ENCODE measurements around the gene HCST. TPM values are rescaled to one million over a fixed set of nuclear protein-coding genes. Genes with fewer than 3 reads are reported as not detected.
"Not testable (repeated sequence)": the region's sequence is repeated elsewhere in the genome, so short reads cannot be mapped to it uniquely, and the experiment has no call there.

The HCST gene
- total RNA-seq, 4 donors from 2014 or later = 1.3 TPM; not detected in 3

DNA sequence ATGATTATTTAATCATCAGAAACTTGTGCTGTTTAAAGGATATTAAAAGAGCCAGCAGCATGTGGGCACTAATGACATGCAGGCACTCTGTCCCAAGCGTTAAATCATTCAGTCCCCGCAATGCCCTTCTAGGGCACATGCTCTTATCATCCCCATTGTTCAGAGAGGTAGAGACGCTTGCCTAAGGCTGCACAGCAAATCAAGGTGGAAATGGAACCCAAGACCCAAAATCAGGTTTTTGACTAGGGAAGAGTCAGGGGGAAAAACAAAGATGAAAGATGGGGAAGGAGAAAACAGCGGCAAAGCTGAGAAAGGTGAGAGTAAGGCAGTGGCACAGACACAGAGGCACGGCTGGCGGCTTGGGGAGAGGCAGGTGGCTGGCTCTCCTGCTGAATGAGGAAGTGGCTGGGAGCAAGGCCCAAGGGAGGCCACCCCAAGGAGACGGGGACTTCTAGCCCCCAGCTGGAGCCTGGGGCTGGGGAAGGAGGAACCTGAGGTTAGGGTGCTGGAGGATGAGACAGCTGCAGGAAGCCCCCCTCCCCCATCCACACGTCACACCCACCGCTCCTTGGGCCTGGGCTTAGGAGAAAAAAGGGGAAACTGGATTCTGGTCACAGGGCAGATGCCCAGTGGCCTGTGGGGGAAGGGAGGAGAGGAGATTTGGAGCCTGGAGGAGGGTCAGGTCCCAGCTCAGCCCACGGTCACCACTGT lies 6.8 kb downstream of the HCST start:
- Histone ChIP-seq H3K4me1 (peaks cover 0 to 19% (median 9%) of the 10 kb centered on the region in 3 donors), H3K4me3 (no peak overlapping the region), H3K36me3 (no peaks in the 10 kb centered on the region), H3K27ac (peak overlapping the region; percentile 41 to 80 (median 60)), H3K27me3 (no peaks in the 10 kb centered on the region), H3K9me3 (no peaks in the 10 kb centered on the region)
- 67 to 75% methylated on average over 9 of the region's 10 CpGs for WGBS, 2 donors
- intact Hi-C loops (cut with DNase I) = no loop called here
- peak; percentile 46 for DNase-seq
- peak in 1 of 4 donors; percentile 45 for TF ChIP-seq POLR2A (IDR thresholded peaks at IDR 0.05)
- TF ChIP-seq, protein P1, sequence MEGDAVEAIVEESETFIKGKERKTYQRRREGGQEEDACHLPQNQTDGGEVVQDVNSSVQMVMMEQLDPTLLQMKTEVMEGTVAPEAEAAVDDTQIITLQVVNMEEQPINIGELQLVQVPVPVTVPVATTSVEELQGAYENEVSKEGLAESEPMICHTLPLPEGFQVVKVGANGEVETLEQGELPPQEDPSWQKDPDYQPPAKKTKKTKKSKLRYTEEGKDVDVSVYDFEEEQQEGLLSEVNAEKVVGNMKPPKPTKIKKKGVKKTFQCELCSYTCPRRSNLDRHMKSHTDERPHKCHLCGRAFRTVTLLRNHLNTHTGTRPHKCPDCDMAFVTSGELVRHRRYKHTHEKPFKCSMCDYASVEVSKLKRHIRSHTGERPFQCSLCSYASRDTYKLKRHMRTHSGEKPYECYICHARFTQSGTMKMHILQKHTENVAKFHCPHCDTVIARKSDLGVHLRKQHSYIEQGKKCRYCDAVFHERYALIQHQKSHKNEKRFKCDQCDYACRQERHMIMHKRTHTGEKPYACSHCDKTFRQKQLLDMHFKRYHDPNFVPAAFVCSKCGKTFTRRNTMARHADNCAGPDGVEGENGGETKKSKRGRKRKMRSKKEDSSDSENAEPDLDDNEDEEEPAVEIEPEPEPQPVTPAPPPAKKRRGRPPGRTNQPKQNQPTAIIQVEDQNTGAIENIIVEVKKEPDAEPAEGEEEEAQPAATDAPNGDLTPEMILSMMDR (IDR thresholded peaks at IDR 0.05) = no peak

DNA sequence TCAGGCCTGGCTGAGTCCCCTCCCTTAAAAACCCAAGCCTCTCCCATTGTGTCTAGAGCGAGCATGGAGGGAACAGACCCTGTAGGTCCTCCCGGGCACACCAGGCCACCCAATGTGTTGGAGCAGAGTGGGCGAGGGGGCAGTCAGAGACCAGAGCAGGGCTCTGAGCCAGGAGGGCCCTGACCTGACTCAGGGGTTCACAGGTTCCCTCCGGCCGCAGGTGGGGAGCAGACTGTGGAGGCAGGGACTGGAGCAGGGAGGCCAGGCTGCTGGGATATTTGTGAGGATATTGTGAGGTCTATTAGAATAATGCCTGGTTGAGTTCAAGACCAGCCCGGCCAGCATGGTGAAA lies 7.3 kb downstream of the HCST start:
- Histone ChIP-seq H3K27ac (peak overlapping the region; percentile 41 to 80 (median 55)), H3K36me3 (no peaks in the 10 kb centered on the region), H3K4me1 (peaks cover 0 to 17% (median 9%) of the 10 kb centered on the region in 3 donors), H3K9me3 (no peaks in the 10 kb centered on the region), H3K27me3 (no peaks in the 10 kb centered on the region), H3K4me3 (no peak overlapping the region)
- 74 to 80% methylated on average over 3 to 4 of the region's 6 CpGs for WGBS, 2 donors
- intact Hi-C loops (cut with DNase I) = no loop called here
- TF ChIP-seq POLR2A (IDR thresholded peaks at IDR 0.05) = no peak
- TF ChIP-seq, protein P1 (IDR thresholded peaks at IDR 0.05) = no peak
- no peak for DNase-seq

DNA sequence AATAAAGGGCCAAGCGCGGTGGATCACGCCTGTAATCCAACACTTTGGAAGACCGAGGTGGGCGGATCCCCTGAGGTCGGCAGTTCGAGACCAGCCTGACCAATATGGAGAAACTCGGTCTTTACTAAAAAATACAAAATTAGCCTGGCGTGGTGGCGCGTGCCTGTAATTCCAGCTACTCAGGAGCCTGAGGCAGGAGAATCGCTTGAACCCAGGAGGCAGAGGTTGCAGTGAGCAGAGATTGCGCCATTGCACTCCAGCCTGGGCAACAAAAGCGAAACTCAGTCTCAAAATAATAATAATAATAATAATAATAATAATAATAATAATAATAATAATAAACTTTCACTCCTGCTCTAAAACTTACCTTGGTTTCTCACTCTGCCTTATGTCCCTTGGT lies 8.0 kb downstream of the HCST start:
- DNase-seq; H3K4me3 ChIP-seq; H3K9me3 ChIP-seq; H3K27me3 ChIP-seq; H3K36me3 ChIP-seq; intact Hi-C loops (cut with DNase I): not testable (repeated sequence)
- Histone ChIP-seq H3K27ac (peak overlapping the region in 1 of 4 donors; percentile 80), H3K4me1 (peaks cover 0 to 17% (median 9%) of the 10 kb centered on the region in 3 donors)
- WGBS, 2 donors = 88% methylated on average over 14 of the region's 14 CpGs

DNA sequence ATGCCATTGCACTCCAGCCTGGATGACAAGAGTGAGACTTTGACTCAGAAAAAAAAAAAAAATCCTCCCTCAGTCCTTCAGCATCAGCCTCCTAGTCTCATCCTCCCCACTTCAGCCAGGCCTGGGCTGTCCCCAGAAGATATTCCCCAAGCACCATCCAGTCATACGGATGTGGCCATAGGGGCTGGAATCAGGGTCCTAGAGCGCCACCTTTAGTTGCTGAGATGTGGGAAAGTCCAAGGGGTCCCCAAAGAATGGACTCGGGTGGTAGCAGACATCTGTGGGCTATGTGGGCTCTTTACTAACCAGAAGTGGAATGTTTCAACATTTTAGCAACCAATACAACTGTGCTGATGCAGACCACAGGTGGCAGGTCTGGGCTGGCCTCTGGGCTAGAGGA lies 8.8 kb downstream of the HCST start:
- no peak for TF ChIP-seq POLR2A (IDR thresholded peaks at IDR 0.05)
- TF ChIP-seq, protein P1 (IDR thresholded peaks at IDR 0.05) = no peak
- intact Hi-C loops (cut with DNase I) = no loop called here
- WGBS, 2 donors = 76 to 83% methylated on average over 1 to 3 of the region's 3 CpGs
- no peak overlapping the region for H3K4me3 ChIP-seq
- H3K9me3 ChIP-seq = no peaks in the 10 kb centered on the region
- no peaks in the 10 kb centered on the region for H3K36me3 ChIP-seq
- H3K27me3 ChIP-seq = no peaks in the 10 kb centered on the region
- peak overlapping the region in 1 of 4 donors; percentile 28 for H3K27ac ChIP-seq
- peaks cover 0 to 15% (median 9%) of the 10 kb centered on the region in 3 donors for H3K4me1 ChIP-seq
- DNase-seq = no peak

DNA sequence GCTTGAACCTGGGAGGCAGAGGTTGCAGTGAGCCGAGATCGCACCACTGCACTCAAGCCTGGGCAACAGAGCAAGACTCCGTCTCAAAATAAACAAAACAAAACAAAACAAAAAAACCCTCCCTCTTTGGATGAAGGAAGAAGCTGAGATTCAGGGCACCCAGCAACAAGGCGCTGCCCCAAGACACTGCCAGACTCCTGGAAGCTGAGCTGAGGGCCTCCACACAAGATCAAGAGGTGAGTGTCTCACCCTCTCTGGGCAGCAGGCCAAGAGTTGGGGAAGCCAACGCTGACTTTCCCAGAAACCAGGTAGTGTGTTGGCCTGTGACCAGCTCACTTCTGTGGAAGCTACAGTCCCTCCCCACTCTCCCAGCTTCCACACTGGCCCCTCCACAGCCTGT lies 9.5 kb downstream of the HCST start:
- peak overlapping the region in 1 of 4 donors; percentile 28 for H3K27ac ChIP-seq
- no peaks in the 10 kb centered on the region for H3K27me3 ChIP-seq
- no peaks in the 10 kb centered on the region for H3K9me3 ChIP-seq
- TF ChIP-seq, protein P1 (IDR thresholded peaks at IDR 0.05) = no peak
- TF ChIP-seq POLR2A (IDR thresholded peaks at IDR 0.05) = no peak
- 9 to 37% methylated on average over 3 to 5 of the region's 5 CpGs for WGBS, 2 donors
- no peak for DNase-seq
- intact Hi-C loops (cut with DNase I) = no loop called here
- H3K36me3 ChIP-seq = no peaks in the 10 kb centered on the region
- H3K4me3 ChIP-seq = no peak overlapping the region
- peaks cover 0 to 9% (median 3%) of the 10 kb centered on the region in 3 donors for H3K4me1 ChIP-seq
